ENCODE measurements around the gene KDM2A.

KDM2A gene

DNA sequence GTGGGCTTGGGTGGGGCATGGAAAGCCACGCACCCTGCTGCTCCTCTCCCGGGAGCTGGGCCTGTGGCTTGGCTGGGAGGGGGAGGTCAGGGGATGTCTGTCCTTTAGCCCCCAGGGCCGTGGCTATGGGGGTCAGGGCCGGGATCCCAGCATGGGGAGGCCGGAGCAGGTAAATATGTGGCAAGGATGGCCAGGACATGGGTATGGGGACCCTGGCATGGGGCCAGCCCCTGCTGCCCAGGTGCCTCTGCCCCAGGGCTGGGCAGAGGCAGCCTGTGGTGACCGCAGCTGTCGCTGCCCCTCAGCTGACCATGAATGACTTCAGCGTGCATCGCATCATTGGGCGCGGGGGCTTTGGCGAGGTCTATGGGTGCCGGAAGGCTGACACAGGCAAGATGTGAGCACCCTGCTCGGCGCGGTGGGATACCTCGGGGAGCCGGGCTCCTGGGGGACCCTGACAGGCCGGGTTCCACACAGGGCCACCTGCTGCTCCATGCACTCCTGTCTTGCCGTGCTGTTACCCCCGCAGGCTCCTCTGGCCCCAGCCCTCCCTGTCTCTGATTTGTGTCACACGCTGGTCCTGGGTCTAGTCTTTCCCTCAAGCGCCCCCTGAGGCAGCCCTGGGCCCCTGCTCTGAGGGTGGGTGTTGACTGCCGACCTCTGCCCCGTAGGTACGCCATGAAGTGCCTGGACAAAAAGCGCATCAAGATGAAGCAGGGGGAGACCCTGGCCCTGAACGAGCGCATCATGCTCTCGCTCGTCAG lies 161.9 kb downstream of the KDM2A start:
- DNase-seq (ENCODE audit: extremely low read depth, insufficient read length) = peak; percentile 8
- TF ChIP-seq, protein P1, sequence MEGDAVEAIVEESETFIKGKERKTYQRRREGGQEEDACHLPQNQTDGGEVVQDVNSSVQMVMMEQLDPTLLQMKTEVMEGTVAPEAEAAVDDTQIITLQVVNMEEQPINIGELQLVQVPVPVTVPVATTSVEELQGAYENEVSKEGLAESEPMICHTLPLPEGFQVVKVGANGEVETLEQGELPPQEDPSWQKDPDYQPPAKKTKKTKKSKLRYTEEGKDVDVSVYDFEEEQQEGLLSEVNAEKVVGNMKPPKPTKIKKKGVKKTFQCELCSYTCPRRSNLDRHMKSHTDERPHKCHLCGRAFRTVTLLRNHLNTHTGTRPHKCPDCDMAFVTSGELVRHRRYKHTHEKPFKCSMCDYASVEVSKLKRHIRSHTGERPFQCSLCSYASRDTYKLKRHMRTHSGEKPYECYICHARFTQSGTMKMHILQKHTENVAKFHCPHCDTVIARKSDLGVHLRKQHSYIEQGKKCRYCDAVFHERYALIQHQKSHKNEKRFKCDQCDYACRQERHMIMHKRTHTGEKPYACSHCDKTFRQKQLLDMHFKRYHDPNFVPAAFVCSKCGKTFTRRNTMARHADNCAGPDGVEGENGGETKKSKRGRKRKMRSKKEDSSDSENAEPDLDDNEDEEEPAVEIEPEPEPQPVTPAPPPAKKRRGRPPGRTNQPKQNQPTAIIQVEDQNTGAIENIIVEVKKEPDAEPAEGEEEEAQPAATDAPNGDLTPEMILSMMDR (IDR thresholded peaks at IDR 0.05; ENCODE audit: insufficient read depth, low read length, poor library complexity, severe bottlenecking) = no peak
- Histone ChIP-seq H3K27me3 (replicated peaks; ENCODE audit: control insufficient read depth, insufficient read depth, low read length) (no peaks in the 10 kb centered on the region), H3K36me3 (ENCODE audit: control insufficient read depth, insufficient read depth, low read length) (peaks cover 62% of the 10 kb centered on the region), H3K4me3 (replicated peaks; ENCODE audit: low read depth, low read length) (no peak overlapping the region)

DNA sequence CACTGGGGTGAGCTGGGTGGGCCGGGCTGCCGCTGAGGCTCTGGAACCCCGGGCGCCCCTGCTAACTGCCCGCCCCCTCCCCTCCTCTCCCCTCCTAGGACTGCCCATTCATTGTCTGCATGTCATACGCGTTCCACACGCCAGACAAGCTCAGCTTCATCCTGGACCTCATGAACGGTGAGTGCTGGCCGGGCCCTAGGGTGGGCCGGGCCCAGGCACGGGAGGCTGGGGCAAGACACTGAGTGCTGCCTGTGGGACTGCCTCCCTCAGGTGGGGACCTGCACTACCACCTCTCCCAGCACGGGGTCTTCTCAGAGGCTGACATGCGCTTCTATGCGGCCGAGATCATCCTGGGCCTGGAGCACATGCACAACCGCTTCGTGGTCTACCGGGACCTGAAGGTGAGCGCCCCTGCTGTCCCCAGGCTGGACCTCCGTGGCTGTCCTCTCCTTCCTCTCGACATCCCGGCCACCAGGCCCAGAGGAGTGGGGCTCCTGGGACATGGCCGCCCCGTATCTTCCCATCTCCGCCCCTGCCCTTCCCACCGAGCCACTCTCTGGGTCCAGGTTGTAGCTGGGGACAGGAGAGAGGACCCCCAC lies 162.6 kb downstream of the KDM2A start:
- H3K27me3 ChIP-seq (replicated peaks; ENCODE audit: control insufficient read depth, insufficient read depth, low read length) = no peaks in the 10 kb centered on the region
- TF ChIP-seq, protein P1 (IDR thresholded peaks at IDR 0.05; ENCODE audit: insufficient read depth, low read length, poor library complexity, severe bottlenecking) = no peak
- DNase-seq (ENCODE audit: extremely low read depth, insufficient read length) = no peak
- no peak overlapping the region for H3K4me3 ChIP-seq (replicated peaks; ENCODE audit: low read depth, low read length)
- H3K36me3 ChIP-seq (ENCODE audit: control insufficient read depth, insufficient read depth, low read length) = peaks cover 64% of the 10 kb centered on the region

DNA sequence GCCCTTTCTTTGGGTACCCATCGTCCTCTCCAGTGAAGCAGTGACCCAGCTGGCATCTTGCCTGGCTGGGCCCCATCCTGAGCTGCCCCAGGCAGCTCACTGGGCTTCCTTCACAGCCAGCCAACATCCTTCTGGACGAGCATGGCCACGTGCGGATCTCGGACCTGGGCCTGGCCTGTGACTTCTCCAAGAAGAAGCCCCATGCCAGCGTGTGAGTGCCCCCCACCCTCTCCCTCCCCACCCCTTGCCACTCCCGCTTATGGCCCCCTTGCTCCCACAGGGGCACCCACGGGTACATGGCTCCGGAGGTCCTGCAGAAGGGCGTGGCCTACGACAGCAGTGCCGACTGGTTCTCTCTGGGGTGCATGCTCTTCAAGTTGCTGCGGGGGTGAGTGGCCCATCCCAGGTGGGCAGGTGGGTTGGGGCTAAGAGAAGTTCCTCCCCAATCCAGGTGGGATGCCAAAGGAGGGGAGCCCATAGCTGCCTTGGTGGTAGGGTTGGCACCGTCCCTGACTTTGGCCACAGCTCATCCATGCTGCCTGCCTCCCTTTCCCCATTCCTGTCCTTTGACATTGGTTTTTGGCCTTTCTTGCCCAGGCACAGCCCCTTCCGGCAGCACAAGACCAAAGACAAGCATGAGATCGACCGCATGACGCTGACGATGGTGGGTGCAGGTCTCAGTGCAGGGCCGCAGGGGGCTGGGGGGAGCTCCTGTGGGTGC lies 163.3 kb downstream of the KDM2A start:
- no peak overlapping the region for H3K4me3 ChIP-seq (replicated peaks; ENCODE audit: low read depth, low read length)
- peaks cover 68% of the 10 kb centered on the region for H3K36me3 ChIP-seq (ENCODE audit: control insufficient read depth, insufficient read depth, low read length)
- TF ChIP-seq, protein P1 (IDR thresholded peaks at IDR 0.05; ENCODE audit: insufficient read depth, low read length, poor library complexity, severe bottlenecking) = no peak
- H3K27me3 ChIP-seq (replicated peaks; ENCODE audit: control insufficient read depth, insufficient read depth, low read length) = no peaks in the 10 kb centered on the region
- peak; percentile 10 for DNase-seq (ENCODE audit: extremely low read depth, insufficient read length)

DNA sequence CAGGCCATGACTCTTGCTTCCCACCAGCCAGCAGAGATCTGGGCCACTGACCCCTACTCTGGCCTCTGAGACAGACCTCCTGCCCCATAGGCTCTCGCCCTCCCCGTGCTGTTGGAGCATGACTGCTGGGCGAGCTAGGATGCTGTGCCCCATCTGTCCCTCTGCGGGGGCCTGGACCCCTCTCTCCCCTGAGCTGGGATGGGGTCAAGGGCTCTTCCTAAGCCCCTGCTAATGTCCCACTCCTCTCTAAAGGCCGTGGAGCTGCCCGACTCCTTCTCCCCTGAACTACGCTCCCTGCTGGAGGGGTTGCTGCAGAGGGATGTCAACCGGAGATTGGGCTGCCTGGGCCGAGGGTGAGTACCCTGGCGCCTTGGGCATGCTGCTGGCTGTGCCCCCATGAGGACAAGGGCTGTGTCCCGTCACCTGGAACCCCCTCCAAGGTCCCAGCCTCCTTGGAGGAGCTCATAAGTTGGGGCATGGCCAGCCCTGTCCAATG lies 163.9 kb downstream of the KDM2A start:
- H3K36me3 ChIP-seq (ENCODE audit: control insufficient read depth, insufficient read depth, low read length) = peaks cover 65% of the 10 kb centered on the region
- TF ChIP-seq, protein P1 (IDR thresholded peaks at IDR 0.05; ENCODE audit: insufficient read depth, low read length, poor library complexity, severe bottlenecking) = no peak
- H3K4me3 ChIP-seq (replicated peaks; ENCODE audit: low read depth, low read length) = no peak overlapping the region
- H3K27me3 ChIP-seq (replicated peaks; ENCODE audit: control insufficient read depth, insufficient read depth, low read length) = no peaks in the 10 kb centered on the region
- no peak for DNase-seq (ENCODE audit: extremely low read depth, insufficient read length)

DNA sequence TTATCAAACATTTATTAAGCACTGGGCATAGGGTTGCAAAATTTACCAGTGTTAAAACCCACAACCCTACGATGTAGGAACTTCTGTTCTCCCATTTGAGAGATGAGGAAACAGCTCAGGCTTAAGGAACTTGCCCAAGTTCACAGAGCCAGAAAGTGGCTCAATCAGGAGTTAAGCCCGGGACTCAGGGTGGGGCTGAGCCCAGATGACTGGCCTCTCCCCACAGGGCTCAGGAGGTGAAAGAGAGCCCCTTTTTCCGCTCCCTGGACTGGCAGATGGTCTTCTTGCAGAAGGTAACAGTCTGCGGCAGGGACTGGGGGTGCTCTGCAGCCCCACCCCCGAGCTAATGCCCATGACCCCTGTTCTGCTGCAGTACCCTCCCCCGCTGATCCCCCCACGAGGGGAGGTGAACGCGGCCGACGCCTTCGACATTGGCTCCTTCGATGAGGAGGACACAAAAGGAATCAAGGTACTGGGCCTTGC lies 164.5 kb downstream of the KDM2A start:
- DNase-seq (ENCODE audit: extremely low read depth, insufficient read length) = no peak
- Histone ChIP-seq H3K4me3 (replicated peaks; ENCODE audit: low read depth, low read length) (no peak overlapping the region), H3K27me3 (replicated peaks; ENCODE audit: control insufficient read depth, insufficient read depth, low read length) (no peaks in the 10 kb centered on the region), H3K36me3 (ENCODE audit: control insufficient read depth, insufficient read depth, low read length) (peaks cover 63% of the 10 kb centered on the region)
- TF ChIP-seq, protein P1 (IDR thresholded peaks at IDR 0.05; ENCODE audit: insufficient read depth, low read length, poor library complexity, severe bottlenecking) = no peak
